ENCODE measurements around the gene IL3. TPM values are rescaled to one million over a fixed set of nuclear protein-coding genes. Genes with fewer than 3 reads are reported as not detected.

The IL3 gene
- total RNA-seq, 5 donors from 2014 or later (not counting 1 experiment from before 2014, with no cell fraction given) = not detected

GRCh38 chr5:132030610-132031009, 29.8 kb upstream of the IL3 start:
- no peak overlapping the region for H3K27ac Mint-ChIP-seq
- peaks cover 4 to 11% (median 4%) of the 10 kb centered on the region in 3 donors for H3K9me3 Mint-ChIP-seq
- H3K36me3 Mint-ChIP-seq = no peaks in the 10 kb centered on the region
- peaks cover 10 to 22% of the 10 kb centered on the region in 2 donors for H3K27me3 Mint-ChIP-seq
- WGBS (ENCODE audit: insufficient coverage) = 100% methylated on average over 2 of the region's 2 CpGs
- Histone ChIP-seq H3K27me3 (replicated peaks in 1 of 2; ENCODE audit: control insufficient read depth in 2 of 2, extremely low read depth in 1 of 2, insufficient read depth in 2 of 2, low read length in 1 of 2) (peaks cover 0 to 7% of the 10 kb centered on the region in 2 experiments), H3K4me3 (ENCODE audit: control insufficient read depth in 1 of 2, extremely low read depth in 1 of 2, low read length in 1 of 2) (no peak overlapping the region), H3K36me3 (ENCODE audit: control insufficient read depth in 2 of 2, extremely low read depth in 1 of 2, insufficient read depth in 1 of 2, low read length in 1 of 2) (no peaks in the 10 kb centered on the region), H3K9me3 (no peaks in the 10 kb centered on the region), H3K4me1 (ENCODE audit: control insufficient read depth in 1 of 2, extremely low read depth in 1 of 2, insufficient read depth in 2 of 2, low read length in 2 of 2) (peaks cover 0 to 25% of the 10 kb centered on the region in 2 experiments), H3K27ac (ENCODE audit: low read length) (no peak overlapping the region)
- DNase-seq (no peak), ATAC-seq (replicated peaks in 1 of 4) (no peak)
- POLR2A ChIA-PET = interaction anchor here in 1 of 2 donors (0.6 kb wide), 1 partner anchor 839 kb away, joined by 4 read pairs; no protein-coding TSS in a partner anchor
- H3K4me1 Mint-ChIP-seq = peaks cover 4 to 20% (median 5%) of the 10 kb centered on the region in 3 donors
- no peak overlapping the region for H3K4me3 Mint-ChIP-seq
- CTCF ChIA-PET = no interaction called here

- peaks cover 10 to 22% of the 10 kb centered on the region in 2 donors for H3K27me3 Mint-ChIP-seq
- DNase-seq = no peak
- H3K36me3 Mint-ChIP-seq = no peaks in the 10 kb centered on the region
- Histone ChIP-seq H3K9me3 (no peaks in the 10 kb centered on the region), H3K4me3 (ENCODE audit: control insufficient read depth in 1 of 2, extremely low read depth in 1 of 2, low read length in 1 of 2) (no peak overlapping the region), H3K36me3 (ENCODE audit: control insufficient read depth in 2 of 2, extremely low read depth in 1 of 2, insufficient read depth in 1 of 2, low read length in 1 of 2) (no peaks in the 10 kb centered on the region), H3K27me3 (replicated peaks in 1 of 2; ENCODE audit: control insufficient read depth in 2 of 2, extremely low read depth in 1 of 2, insufficient read depth in 2 of 2, low read length in 1 of 2) (peaks cover 0 to 7% of the 10 kb centered on the region in 2 experiments), H3K27ac (ENCODE audit: low read length) (no peak overlapping the region), H3K4me1 (ENCODE audit: control insufficient read depth in 1 of 2, extremely low read depth in 1 of 2, insufficient read depth in 2 of 2, low read length in 2 of 2) (peaks cover 0 to 9% of the 10 kb centered on the region in 2 experiments)
- CTCF ChIA-PET = no interaction called here
- no peak overlapping the region for H3K27ac Mint-ChIP-seq
- H3K9me3 Mint-ChIP-seq = peaks cover 4 to 11% (median 4%) of the 10 kb centered on the region in 3 donors
- peaks cover 4 to 17% (median 5%) of the 10 kb centered on the region in 3 donors for H3K4me1 Mint-ChIP-seq
- H3K4me3 Mint-ChIP-seq = no peak overlapping the region
- POLR2A ChIA-PET = no interaction called here
- ATAC-seq (replicated peaks in 1 of 4) = no peak
These were observed 28.3 kb upstream of the IL3 start for GRCh38 chr5:132032196-132032595.

GRCh38 chr5:132033122-132033521, 27.3 kb upstream of the IL3 start:
- H3K27me3 ChIP-seq (replicated peaks in 1 of 2; ENCODE audit: control insufficient read depth in 2 of 2, extremely low read depth in 1 of 2, insufficient read depth in 2 of 2, low read length in 1 of 2) = peaks cover 0 to 7% of the 10 kb centered on the region in 2 experiments
- H3K36me3 Mint-ChIP-seq = no peaks in the 10 kb centered on the region
- DNase-seq (no peak), ATAC-seq (replicated peaks in 1 of 4) (no peak)
- CTCF ChIA-PET = no interaction called here
- peaks cover 0 to 8% (median 0%) of the 10 kb centered on the region in 3 donors for H3K4me1 Mint-ChIP-seq
- no peak overlapping the region for H3K27ac Mint-ChIP-seq
- peaks cover 4 to 11% (median 4%) of the 10 kb centered on the region in 3 donors for H3K9me3 Mint-ChIP-seq
- POLR2A ChIA-PET = no interaction called here
- H3K4me1 ChIP-seq (ENCODE audit: control insufficient read depth in 1 of 2, extremely low read depth in 1 of 2, insufficient read depth in 2 of 2, low read length in 2 of 2) = peaks cover 0 to 1% of the 10 kb centered on the region in 2 experiments
- H3K36me3 ChIP-seq (ENCODE audit: control insufficient read depth in 2 of 2, extremely low read depth in 1 of 2, insufficient read depth in 1 of 2, low read length in 1 of 2) = no peaks in the 10 kb centered on the region
- H3K9me3 ChIP-seq = no peaks in the 10 kb centered on the region
- no peak overlapping the region for H3K4me3 ChIP-seq (ENCODE audit: control insufficient read depth in 1 of 2, extremely low read depth in 1 of 2, low read length in 1 of 2)
- no CpG with 5 or more reads among the region's 4 CpGs for WGBS (ENCODE audit: insufficient coverage)
- no peak overlapping the region for H3K27ac ChIP-seq (ENCODE audit: low read length)
- H3K4me3 Mint-ChIP-seq = no peak overlapping the region
- peaks cover 10 to 21% of the 10 kb centered on the region in 2 donors for H3K27me3 Mint-ChIP-seq

- peaks cover 4 to 11% (median 8%) of the 10 kb centered on the region in 3 donors for H3K9me3 Mint-ChIP-seq
- ATAC-seq (replicated peaks in 1 of 4) (no peak), DNase-seq (no peak)
- no peak overlapping the region for H3K4me3 ChIP-seq (ENCODE audit: control insufficient read depth in 1 of 2, extremely low read depth in 1 of 2, low read length in 1 of 2)
- H3K4me3 Mint-ChIP-seq = no peak overlapping the region
- H3K27ac ChIP-seq (ENCODE audit: low read length) = no peak overlapping the region
- ChIA-PET CTCF (no interaction called here), POLR2A (interaction anchor here in 1 of 2 donors (1.1 kb wide), 1 partner anchor 441 kb away, joined by 3 read pairs; no protein-coding TSS in a partner anchor)
- no CpG with 5 or more reads among the region's 2 CpGs for WGBS (ENCODE audit: insufficient coverage)
- no peaks in the 10 kb centered on the region for H3K36me3 ChIP-seq (ENCODE audit: control insufficient read depth in 2 of 2, extremely low read depth in 1 of 2, insufficient read depth in 1 of 2, low read length in 1 of 2)
- no peak overlapping the region for H3K27ac Mint-ChIP-seq
- peaks cover 14 to 25% of the 10 kb centered on the region in 2 donors for H3K27me3 Mint-ChIP-seq
- H3K27me3 ChIP-seq (replicated peaks in 1 of 2; ENCODE audit: control insufficient read depth in 2 of 2, extremely low read depth in 1 of 2, insufficient read depth in 2 of 2, low read length in 1 of 2) = no peaks in the 10 kb centered on the region
- no peaks in the 10 kb centered on the region for H3K4me1 Mint-ChIP-seq
- H3K4me1 ChIP-seq (ENCODE audit: control insufficient read depth in 1 of 2, extremely low read depth in 1 of 2, insufficient read depth in 2 of 2, low read length in 2 of 2) = no peaks in the 10 kb centered on the region
- no peaks in the 10 kb centered on the region for H3K36me3 Mint-ChIP-seq
- H3K9me3 ChIP-seq = no peaks in the 10 kb centered on the region
These were observed 23.1 kb upstream of the IL3 start for GRCh38 chr5:132037353-132037752.

GRCh38 chr5:132044207-132044606, 16.2 kb upstream of the IL3 start:
- CTCF ChIA-PET = no interaction called here
- no peak for ATAC-seq (replicated peaks in 1 of 4)
- peaks cover 0 to 3% (median 0%) of the 10 kb centered on the region in 3 donors for H3K9me3 Mint-ChIP-seq

GRCh38 chr5:132046880-132047299, 13.6 kb upstream of the IL3 start:
- H3K27ac ChIP-seq (ENCODE audit: low read length) = no peak overlapping the region
- ATAC-seq (replicated peaks in 1 of 4) = no peak
- CTCF ChIA-PET = interaction anchor here in 1 of 2 donors (0.5 kb wide), 1 partner anchor 764 kb away, joined by 5 read pairs; no protein-coding TSS in a partner anchor
- POLR2A ChIA-PET = no interaction called here
- H3K36me3 ChIP-seq (ENCODE audit: control insufficient read depth in 2 of 2, extremely low read depth in 1 of 2, insufficient read depth in 1 of 2, low read length in 1 of 2) = no peaks in the 10 kb centered on the region
- Mint-ChIP-seq H3K4me3 (no peak overlapping the region), H3K27me3 (peaks cover 7 to 12% of the 10 kb centered on the region in 2 donors), H3K9me3 (peaks cover 0 to 2% (median 0%) of the 10 kb centered on the region in 3 donors), H3K4me1 (no peaks in the 10 kb centered on the region), H3K36me3 (no peaks in the 10 kb centered on the region), H3K27ac (no peak overlapping the region)
- DNase-seq = peak in 2 of 35 experiments; percentile 3 to 10
- peaks cover 0 to 30% of the 10 kb centered on the region in 2 experiments for H3K27me3 ChIP-seq (replicated peaks in 1 of 2; ENCODE audit: control insufficient read depth in 2 of 2, extremely low read depth in 1 of 2, insufficient read depth in 2 of 2, low read length in 1 of 2)
- WGBS (ENCODE audit: insufficient coverage) = 88% methylated on average over 6 of the region's 7 CpGs
- H3K9me3 ChIP-seq = no peaks in the 10 kb centered on the region
- no peaks in the 10 kb centered on the region for H3K4me1 ChIP-seq (ENCODE audit: control insufficient read depth in 1 of 2, extremely low read depth in 1 of 2, insufficient read depth in 2 of 2, low read length in 2 of 2)
- no peak overlapping the region for H3K4me3 ChIP-seq (ENCODE audit: control insufficient read depth in 1 of 2, extremely low read depth in 1 of 2, low read length in 1 of 2)

More at GRCh38 chr5:132044207-132044606, 16.2 kb upstream of the IL3 start:
- DNase-seq = peak in 1 of 35 experiments; percentile 4
- H3K27me3 ChIP-seq (replicated peaks in 1 of 2; ENCODE audit: control insufficient read depth in 2 of 2, extremely low read depth in 1 of 2, insufficient read depth in 2 of 2, low read length in 1 of 2) = peaks cover 0 to 16% of the 10 kb centered on the region in 2 experiments
- peaks cover 13 to 27% of the 10 kb centered on the region in 2 donors for H3K27me3 Mint-ChIP-seq
- no peak overlapping the region for H3K4me3 ChIP-seq (ENCODE audit: control insufficient read depth in 1 of 2, extremely low read depth in 1 of 2, low read length in 1 of 2)
- H3K4me1 Mint-ChIP-seq = no peaks in the 10 kb centered on the region
- no peaks in the 10 kb centered on the region for H3K36me3 Mint-ChIP-seq
- no peaks in the 10 kb centered on the region for H3K4me1 ChIP-seq (ENCODE audit: control insufficient read depth in 1 of 2, extremely low read depth in 1 of 2, insufficient read depth in 2 of 2, low read length in 2 of 2)
- no peak overlapping the region for H3K4me3 Mint-ChIP-seq
- POLR2A ChIA-PET = no interaction called here
- H3K36me3 ChIP-seq (ENCODE audit: control insufficient read depth in 2 of 2, extremely low read depth in 1 of 2, insufficient read depth in 1 of 2, low read length in 1 of 2) = no peaks in the 10 kb centered on the region
- no peaks in the 10 kb centered on the region for H3K9me3 ChIP-seq
- no peak overlapping the region for H3K27ac ChIP-seq (ENCODE audit: low read length)
- WGBS (ENCODE audit: insufficient coverage) = 80% methylated on average over 1 of the region's 10 CpGs
- H3K27ac Mint-ChIP-seq = no peak overlapping the region

Measured in T-cell (primary cell).